ENCODE results near the gene KLK6.

KLK6 gene

DNA sequence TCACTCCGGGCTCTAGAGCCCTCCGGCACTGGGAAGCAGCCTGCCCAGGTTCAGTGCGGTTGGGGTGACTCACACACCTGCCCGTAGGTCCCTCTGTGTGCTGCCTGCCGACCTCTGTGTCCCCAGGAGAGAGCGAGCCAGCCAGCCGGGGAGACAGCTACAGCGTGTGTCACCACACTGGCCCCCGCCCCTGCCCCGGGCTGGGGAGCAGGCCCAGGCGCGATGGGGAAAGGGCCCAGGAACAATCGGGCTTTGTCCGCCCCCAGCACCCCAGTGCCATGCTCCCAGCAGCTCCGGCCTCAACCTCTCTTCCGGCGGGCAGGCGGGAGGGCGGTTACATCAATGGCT is at the start of gene KLK6:
Gene KLK6, minus strand, starts transcription at position 179 of the 348 bp plus-strand sequence. CDS start 1,487 bp downstream, outside the sequence.
- DNase-seq (ENCODE audit: low spot score): no peak

DNA sequence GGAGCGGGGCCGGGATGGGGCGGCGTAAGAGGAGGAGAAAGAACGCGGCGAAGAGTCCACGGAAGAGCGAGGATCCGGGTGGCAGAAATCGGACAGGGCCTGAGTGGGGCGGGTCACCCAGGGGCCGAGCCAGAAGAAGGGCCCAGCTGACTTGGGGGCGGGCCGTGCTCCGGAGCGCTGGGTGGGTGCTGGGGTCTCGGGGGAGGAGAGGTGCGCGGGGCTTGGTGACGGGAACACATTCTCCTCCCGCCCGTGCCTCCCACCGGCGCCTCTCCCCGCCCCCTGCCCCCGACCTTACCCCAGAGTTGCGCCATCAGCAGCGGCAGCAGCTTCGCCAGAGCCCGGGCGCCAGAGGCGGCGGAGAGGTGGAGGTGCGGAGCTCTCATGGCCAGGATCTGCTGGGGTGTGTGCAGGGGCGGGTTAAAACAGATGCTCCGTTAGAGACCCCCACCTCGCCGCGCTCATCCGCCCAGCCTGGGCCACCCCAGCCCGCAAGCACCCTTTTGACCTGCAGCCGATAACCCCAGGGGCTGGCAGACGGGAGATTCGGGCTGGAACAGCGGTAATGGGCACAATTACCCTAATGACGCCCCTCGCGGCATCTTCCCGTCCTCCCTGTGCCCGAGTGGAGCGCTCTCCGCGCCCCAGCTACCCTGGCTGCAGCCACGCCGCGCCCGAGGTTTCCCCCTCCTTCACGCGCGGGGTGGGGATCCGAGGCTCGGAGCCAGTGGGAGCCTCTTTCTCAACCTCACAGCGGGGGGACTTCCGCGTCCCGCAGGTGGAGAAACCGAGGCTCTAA is 49.6 kb upstream of the KLK6 start:
- DNase-seq (ENCODE audit: low spot score): no peak

DNA sequence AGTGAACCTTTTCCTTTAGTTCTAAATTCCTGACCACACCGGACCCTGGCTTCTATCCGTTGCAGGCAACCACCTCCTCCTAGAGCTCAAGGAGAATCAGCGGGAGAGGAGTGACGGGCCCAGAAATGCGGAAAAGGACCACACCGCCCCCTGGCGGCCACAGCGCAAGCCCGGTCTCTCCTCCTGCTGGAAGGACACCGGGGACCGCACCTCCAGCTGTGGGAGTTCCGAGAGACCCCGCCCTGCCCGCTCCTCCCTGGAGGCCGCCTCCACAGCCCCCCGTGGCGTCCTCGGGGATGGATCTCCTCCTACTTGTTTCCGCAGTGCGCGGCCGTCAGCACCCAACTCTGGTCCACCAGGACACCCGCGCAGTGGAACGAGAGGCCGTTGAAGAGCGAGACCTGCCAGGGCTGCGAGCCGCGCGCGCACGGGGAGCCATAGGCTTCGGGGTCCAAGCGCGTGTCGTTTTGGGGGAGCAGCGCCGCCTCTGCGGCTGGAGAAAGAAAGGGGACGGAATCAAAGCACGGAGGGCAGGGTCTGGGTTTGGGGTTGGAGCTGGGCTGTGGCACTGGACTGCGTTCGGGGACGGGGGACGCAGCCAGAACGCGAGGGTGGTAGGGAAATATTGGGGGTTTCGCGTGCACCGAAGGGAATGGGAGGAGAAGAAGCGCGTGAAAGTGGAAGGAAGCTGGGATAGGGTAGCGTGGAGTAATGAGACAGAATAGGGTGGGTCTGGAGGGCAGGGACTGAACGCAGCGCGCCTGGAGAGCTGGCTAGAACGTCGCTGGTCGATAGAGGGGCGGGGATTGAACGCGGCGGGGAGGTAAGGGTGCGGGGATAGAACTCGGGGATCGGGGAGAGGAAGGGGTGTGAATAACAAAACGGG is 47.6 kb upstream of the KLK6 start:
- peak; percentile 85 for DNase-seq (ENCODE audit: low spot score)

DNA sequence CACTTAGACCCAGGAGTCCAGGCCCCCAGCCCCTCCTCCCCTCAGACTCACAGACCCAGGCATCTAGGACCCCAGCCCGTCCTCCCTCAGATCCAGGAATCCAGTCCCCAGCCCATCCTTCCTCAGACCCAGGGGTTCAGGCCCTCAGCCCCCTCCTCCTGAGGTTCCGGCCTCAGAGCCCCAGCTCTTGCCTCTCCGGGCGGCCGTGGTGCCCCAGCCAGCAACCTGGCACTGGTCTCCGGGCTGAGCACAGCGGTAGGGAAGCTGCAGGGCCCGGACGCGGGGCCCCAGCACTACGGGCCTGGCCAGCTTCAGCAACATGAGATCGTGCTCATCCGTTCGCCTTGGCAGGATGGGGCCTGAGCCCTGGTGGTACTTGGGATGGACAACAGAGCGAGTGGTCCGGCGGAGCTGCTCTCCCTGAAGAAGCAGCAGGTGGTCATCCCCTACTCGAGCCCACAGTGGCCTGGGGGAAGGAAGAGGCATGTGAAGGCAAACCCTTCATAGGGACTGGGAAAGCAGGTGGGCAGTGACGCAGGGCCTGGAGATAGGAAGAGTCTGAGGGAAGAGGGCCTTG is 46.4 kb upstream of the KLK6 start:
- no peak for DNase-seq (ENCODE audit: low spot score)

DNA sequence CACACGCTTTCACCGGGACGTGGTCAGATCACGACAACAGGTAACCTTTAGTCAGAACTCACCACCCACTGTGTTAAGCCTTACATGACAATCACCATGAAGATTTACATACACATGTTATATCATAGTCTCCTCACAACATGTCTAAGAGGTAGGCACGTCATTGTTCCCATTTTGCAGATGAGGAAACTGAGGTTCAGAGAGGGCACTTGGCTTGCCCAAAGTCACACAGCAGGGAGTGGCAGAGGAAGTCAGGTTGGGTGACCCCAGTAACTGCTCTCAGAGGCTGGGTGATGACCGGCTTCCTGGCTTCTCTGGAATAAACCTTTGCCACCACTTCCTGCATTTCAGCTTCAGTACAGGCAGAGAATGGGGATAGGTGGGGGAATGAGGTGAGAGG is 44.9 kb upstream of the KLK6 start:
- no peak for DNase-seq (ENCODE audit: low spot score)

DNA sequence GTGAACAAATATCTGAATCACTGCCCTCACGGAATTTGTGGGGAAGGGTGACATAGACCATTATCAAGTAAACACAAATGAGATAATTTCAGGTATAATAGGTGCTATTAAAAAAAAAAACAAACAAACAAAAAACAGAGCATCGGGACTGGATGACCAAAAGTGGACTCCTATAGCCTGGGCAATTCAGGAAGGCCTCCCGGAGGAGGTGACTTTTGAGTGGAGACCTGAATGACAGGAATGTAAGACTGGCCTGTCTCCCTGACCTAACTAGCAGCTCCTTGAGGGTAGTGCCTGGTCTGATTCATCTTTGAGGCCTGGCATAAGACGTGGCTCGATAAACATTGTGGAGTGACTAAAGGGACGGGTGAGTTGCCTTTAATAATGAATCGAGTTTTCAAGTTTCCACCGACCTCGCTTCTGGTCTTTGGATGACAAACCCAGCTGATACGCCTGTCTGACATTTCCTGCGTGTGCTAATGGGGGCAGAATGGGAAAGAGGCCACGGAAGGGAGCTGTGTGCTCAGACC is 43.3 kb upstream of the KLK6 start:
- no peak for DNase-seq (ENCODE audit: low spot score)

DNA sequence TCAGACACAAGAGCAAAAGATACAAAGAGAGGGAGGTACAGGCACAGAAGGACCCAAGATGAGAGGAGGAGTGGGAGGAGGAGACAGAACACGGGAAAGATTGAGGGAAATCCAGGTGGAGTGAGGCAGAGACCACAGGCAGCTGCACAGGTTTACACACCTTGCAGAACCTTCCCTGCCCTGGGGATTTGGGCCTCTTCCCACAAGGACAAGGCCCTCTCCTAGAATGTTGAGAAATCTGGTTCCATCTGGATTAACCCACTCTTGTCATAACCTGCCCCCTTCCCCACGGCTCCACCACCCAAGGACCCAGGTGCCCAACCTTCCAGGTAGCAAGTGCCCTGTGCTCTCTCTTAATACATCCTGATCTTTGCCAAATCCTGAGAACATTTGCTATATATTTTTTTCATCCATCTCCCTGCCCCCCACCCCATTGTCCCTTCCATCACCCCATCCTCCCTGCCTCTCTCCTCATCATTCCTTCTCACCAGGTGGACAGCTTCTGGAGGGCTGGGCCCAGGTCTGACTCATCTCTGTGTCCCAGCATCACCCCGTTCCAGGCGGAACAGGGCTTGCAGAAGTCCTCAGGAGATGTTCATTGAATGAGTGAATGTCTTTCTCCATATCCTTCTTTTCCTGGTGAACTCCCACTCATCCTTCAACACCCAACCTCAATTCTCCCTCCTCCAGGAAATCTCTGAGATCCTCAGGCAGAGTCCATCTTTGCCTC is 40.8 kb upstream of the KLK6 start:
- DNase-seq (ENCODE audit: low spot score): no peak

DNA sequence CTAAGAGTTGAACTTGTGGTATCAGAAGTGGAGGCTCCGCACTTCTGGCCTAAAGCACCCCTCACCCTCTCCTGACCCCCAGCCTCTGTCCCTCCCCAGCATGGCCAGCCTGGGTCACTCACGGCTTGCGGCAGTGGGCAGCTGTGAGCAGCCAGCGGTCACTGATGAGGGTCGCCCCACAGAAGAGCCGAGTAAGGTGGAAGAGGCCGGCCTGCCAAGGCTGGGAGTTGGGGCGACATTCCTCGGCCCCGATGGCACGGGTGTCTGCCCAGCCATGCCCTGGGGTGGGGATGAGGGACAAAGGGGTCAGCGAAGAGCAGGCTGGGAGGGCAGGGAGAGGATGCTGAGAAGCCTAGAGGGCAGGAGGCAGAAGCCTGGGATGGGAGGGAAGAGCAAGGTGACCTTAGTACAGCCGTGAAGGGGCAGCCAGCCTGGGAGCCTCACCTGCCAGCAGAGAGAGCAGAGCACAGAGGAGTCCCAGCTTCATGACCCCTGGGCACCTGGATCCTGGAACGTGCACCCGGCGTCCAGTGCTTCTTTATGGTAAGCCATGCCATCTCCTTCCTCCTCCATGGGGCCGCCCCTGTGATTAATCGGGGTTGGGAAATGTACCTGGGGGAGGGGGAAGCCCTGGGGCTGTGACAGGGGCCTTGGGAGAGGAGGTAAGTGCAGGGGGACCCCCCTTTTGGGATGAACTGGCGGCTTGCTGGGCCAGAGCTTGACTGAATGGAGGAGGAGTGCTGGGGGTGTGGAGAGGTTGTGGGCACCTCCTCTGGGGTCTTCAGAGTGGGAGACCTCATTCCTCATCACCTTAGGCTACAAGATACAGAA is 39.9 kb upstream of the KLK6 start:
- no peak for DNase-seq (ENCODE audit: low spot score)

DNA sequence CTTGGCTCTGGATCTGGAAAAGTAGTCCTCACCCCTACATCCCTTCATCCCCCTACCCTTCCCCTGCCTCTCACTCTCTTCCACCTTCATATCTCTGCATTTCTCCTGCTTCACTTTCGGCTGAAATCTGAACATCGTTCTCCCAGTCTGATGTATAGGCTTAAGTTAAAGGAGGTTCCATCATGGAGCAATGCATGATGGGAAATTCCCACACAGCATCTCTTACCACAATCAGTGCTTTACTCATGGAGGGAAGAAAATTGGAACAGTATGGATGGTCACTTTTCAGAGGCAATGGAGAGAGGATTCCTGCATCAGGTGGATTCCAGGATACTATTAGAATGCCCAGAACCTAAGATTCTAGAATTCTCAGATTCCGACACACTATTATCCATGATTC is 38.1 kb upstream of the KLK6 start:
- no peak for DNase-seq (ENCODE audit: low spot score)

DNA sequence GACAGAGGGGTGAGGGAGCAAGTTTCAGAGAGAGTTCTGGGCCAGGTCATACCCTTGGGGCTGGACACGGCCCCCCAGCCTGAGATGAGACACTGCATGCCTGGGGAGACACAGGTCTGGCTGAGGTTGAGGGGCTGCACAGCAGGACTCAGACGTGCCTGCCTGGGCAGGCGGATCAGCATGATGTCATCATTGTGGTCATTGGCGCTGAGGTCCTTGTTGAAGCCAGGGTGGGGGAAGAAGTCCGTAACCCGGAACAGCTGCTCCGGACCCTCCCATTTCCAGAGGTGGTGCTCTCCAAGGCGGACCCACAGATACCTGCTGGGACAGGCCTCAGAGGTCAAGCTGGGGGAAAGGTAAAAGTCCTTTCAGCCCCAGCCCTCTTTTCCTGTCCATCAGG is 37.0 kb upstream of the KLK6 start:
- no peak for DNase-seq (ENCODE audit: low spot score)

DNA sequence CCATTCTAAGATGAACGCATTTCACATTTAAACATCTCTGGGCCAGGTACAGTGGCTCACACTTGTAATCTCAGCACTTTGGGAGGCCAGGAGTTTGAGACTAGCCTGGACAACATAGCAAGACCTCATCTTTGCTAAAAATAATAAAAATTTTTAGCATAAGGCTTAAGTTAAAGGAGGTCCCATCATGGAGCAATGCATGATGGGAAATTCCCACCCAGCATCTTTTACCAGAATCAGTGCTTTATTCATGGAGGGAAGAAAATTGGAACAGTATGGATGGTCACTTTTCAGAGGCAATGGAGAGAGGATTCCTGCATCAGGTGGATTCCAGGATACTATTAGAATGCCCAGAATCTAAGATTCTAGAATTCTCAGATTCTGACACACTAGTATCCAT is 35.9 kb upstream of the KLK6 start:
- no peak for DNase-seq (ENCODE audit: low spot score)

DNA sequence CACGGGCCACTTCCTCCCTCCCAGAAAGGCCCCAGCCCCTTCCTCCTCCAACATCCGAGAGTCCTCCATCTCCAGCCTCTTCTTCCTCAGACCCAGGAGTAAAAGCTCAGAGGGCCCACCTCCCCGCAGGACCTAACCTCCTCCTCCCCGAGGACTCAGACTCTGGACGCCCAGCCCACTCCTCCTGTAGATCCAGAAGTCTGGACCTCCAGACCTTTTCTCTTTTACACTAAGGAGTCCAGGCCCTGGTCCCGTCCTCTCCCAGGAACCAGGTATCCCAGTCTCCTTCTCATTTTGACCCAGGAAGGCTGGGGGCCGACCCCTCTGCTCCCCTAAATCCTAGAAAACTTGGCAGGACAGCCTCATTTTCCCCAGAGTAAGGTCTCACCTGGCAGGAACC is 33.9 kb upstream of the KLK6 start:
- no peak for DNase-seq (ENCODE audit: low spot score)

DNA sequence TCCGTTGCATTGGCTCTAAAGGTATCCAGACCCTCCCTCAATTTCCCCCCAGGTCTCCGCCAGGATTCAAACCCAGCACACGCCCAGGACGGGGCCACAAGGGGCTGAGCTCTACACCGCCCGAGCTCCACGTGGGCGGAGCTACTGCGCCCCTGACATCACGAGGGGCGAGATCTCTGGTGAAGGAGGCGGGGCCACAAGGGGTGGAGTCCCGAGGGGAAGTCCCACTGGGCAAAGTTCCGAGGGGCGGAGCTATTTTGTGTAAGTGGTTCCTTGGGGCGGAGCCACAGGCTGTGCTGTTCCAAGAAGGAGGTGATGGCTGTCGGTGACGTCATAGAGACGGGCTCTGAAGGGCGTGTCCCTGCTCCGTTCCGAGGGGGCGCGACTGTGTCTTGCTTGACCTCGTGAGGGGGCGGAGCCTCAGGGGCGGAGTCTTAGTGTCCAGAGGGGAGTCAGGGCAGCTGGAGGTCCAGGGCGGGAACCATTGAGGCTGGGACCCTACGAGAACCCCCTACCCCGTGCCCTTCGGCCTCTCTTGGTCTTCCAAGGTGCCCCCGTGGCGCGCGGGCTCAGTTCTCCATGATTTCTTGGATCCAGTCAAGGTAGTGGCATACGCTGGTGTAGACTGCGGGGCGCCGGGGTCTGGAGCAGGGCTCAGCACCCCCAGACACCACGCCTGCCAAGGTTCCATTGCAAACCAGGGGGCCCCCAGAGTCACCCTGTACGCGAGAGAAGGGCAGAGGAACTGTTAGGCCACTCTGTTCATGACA is 33.3 kb upstream of the KLK6 start:
- DNase-seq (ENCODE audit: low spot score): peak; percentile 91

DNA sequence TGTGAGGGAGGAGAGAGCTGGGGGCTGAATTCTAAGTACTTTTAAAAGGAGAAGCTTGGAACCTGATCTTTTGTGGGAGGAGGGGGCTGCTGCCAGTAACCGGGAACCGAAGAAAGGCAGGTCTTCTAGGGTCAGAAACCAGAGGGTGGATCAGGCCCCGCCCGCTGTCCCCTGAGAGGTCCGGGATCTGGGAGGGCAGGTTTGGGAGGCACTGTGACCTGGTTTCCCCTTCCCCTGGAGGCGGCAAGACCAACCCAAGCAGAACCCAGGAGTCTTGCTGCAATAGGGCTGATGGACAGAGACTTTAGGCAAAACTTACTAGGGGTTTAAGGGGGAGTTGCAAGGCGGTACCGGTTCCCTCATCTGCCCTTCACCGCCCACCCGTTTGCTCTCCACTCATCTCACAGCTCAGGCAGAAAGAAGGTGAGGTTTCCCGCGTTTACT is 32.7 kb upstream of the KLK6 start:
- DNase-seq (ENCODE audit: low spot score): peak; percentile 64

DNA sequence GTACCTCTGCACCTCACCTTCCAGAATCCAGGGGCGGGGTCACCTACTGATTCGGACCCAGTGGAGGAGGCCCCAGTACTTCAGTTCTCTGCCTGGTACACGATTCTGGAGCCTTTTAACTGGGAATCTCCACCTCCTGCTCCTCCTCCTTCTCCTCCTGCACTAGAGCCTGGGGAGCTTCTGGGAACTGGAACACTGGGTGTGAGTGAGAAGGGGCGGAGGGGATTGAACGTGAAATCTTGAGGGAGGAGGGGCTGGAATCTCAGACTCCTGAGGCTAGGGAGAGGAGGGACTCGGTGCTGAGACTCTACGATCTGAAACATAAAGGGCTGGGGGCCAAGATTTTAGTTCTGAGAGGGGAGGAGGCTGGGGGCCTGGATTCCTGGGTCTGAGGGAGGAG is 32.1 kb upstream of the KLK6 start, which contains the start of gene KLK8:
Gene KLK8, minus strand, starts transcription at position 90 of the 400 bp plus-strand sequence. CDS start 437 bp downstream, outside the sequence.
- no peak for DNase-seq (ENCODE audit: low spot score)

DNA sequence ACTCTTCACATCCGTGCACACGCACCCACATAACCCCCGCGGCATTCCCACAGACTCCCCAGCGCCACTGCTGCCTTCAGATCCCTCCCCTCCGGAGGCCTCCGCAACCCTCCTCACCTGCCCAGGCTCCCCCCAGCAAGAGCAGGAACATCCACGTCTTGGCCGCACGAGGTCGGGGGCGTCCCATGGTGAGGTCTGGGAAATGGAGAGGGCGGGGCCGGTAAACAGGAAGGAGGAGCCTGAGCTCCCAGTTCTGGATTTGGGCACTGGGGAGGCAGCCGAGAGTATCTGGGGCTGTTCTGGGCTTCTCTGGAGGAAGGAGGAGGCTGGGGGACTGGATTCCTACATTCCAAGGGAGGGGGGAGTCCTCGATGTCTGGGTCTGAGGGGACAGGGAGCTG is 31.6 kb upstream of the KLK6 start:
- DNase-seq (ENCODE audit: low spot score): peak; percentile 63

DNA sequence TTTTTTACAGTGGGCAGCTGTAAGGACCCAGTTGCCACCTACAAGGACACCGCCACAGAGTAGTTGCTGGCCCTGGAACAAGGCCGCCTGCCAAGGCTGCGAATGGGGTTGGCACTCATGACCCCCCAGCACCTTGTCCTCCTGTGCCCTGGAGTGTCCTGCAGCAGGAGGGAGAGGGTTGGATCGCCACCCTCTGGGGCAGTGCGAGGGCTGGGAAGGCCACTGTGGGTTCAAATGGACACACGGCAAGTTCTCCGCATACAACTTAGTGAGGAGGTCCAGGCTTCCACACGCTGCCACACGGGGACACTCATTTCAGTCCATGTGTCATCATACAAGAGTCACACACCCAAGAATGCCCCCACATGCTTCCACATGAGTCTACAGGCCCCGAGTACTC is 31.0 kb upstream of the KLK6 start:
- DNase-seq (ENCODE audit: low spot score): no peak

DNA sequence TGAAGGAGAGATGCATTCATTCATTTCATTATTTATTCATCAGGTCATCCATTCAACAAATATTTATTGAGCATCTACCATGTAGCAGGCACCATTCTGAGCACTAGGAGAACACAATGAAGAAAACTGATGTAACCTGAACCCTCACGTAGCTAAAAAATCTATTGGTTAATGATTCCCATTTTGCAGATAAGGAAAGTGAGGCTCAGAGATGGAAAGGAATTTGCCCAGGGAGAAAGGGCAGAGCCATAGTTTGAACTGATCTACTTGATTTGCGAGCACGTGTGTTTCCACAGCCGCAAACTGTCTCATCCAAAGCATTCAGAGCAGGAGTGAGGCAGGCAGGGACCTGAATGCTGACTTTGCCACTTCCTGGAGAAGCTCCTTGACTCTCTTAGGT is 29.3 kb upstream of the KLK6 start:
- no peak for DNase-seq (ENCODE audit: low spot score)

DNA sequence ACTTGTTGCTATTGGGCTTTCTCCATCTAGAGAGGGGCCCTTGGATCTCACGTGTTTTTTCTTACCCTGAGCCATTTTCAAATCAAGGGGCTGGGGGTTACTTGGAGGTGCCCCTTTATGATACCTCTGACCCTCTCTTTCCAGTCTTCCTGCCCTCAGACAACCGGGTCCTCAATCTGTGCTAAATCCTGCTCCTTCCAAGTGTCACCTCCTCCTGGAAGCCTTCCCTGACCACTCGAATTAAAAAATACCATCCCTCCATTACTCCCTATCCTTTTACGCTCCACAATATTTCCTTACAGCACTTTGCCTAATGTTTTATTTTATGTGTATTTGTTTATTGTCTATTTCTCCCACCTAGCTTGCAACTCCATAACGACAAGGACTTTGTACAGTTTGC is 28.7 kb upstream of the KLK6 start:
- no peak for DNase-seq (ENCODE audit: low spot score)

DNA sequence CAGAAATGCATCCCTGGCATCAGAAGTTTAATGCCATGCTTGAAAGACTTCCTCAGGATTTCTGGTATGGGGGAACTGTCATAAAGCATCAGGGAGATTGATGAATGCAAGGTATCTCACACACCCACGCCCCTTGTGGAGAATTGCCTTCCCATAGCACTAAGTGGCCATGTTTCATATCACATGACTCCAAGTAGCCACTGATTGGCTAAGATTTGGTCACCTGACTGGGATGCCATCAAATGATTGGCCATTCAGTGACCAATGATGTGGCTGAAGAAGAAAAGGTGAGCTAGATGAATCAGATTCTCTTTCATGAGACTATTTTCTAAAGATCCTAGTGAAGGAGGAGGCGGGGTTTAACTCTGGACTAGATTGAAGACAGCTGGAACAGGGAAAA is 24.7 kb upstream of the KLK6 start:
- DNase-seq (ENCODE audit: low spot score): no peak
